HCT116 (cell line): Measurements from ENCODE around the gene ACAD9. TPM values are rescaled to one million over a fixed set of nuclear protein-coding genes. Genes with fewer than 3 reads are reported as not detected.
"Not testable (repeated sequence)": the region's sequence is repeated elsewhere in the genome, so short reads cannot be mapped to it uniquely, and the experiment has no call there.

Source experiments
- ATAC-seq: fragments of 200-7000 bp; cut with Tn5 transposase; 2 replicates; pipeline ENCODE4 v1.9.1; 2020; ENCODE audit warnings: mild to moderate bottlenecking, moderate library complexity
- BruUV-seq: library from RNA; stranded (reverse); fragments of 400-500 nt; replicated peaks from 2 replicates; lab custom pipeline; 2021; lab: Mats Ljungman, UMichigan
- CTCF ChIA-PET: fragments of 300-600 bp; sonication (Branson Sonifier 250); formaldehyde crosslinking; loops from one replicate; lab custom pipeline; 2021; ENCODE audit warnings: antibody characterized with exemption; lab: Charles Lee
- POLR2A ChIA-PET: fragments of 300-600, 350-600 bp; sonication (Branson Sonifier 250); formaldehyde crosslinking; loops from one replicate; lab custom pipeline; 2021; ENCODE audit warnings: antibody characterized with exemption; lab: Charles Lee
- RAD21 ChIA-PET, 2 experiments: fragments of 300-600 bp; sonication (Branson Sonifier 250); formaldehyde crosslinking; loops; one replicate each; lab custom pipeline; 2023; ENCODE audit warnings: low total read pairs in 2 of 2; ENCODE audit not compliant: uncharacterized antibody in 2 of 2, unreplicated experiment in 2 of 2, low non-redundant PET in 1 of 2; lab: Charles Lee
- DNase-seq: peaks from one replicate; pipeline ENCODE4 v3.0.0-alpha.2; 2010; ENCODE audit warnings: low read depth, low spot score
- H2AFZ ChIP-seq: fragments of 200-600 bp; shearing (Covaris generic), sonication (generic); 2 replicates; pipeline ENCODE4 v1.6.1; 2017; ENCODE audit warnings: low read depth, mixed run types, mixed read lengths, antibody characterized with exemption, low read length; ENCODE audit not compliant: poor library complexity, severe bottlenecking
- H3K27ac ChIP-seq: 2 replicates; pipeline ENCODE4 v1.5.1; 2012; ENCODE audit warnings: low read depth, low read length
- H3K27me3 ChIP-seq: fragments of 200-600 bp; sonication (generic); 2 replicates; pipeline ENCODE4 v1.6.1; 2016; ENCODE audit warnings: mixed run types, low read length, mixed read lengths; ENCODE audit not compliant: insufficient read depth
- H3K36me3 ChIP-seq, 2 experiments: fragments of 200-500 bp in 1 of 2; fragments of 200-600 bp in 1 of 2; sonication (Bioruptor generic) in 1 of 2; sonication (generic) in 1 of 2; 2 replicates each; pipeline versions ENCODE4 v1.5.1 to v1.6.1; 2014 to 2016; ENCODE audit warnings: low read length in 2 of 2, inconsistent platforms in 1 of 2, mixed read lengths in 1 of 2, mixed run types in 1 of 2; ENCODE audit not compliant: insufficient read depth in 2 of 2, control insufficient read depth in 1 of 2
- H3K4me1 ChIP-seq, 2 experiments: fragments of 200-600 bp in 1 of 2; sonication (generic) in 1 of 2; 2 replicates each; pipeline versions ENCODE4 v1.5.1 to v1.6.1; 2012 to 2017; ENCODE audit warnings: low read length in 2 of 2, inconsistent platforms in 1 of 2, mild to moderate bottlenecking in 1 of 2, mixed read lengths in 1 of 2, mixed run types in 1 of 2, moderate library complexity in 1 of 2; ENCODE audit not compliant: insufficient read depth in 2 of 2, control insufficient read depth in 1 of 2
- H3K4me2 ChIP-seq: fragments of 200-600 bp; sonication (generic); 2 replicates; pipeline ENCODE4 v1.6.1; 2017; ENCODE audit warnings: mixed run types, low read length, mixed read lengths
- H3K4me3 ChIP-seq, 2 experiments: fragments of 200-600 bp in 1 of 2; sonication (generic) in 1 of 2; replicated peaks in 1 of 2; 2 replicates each; pipeline ENCODE4 v1.5.1; 2011 to 2016; ENCODE audit warnings: low read length in 2 of 2, control low read depth in 1 of 2, low read depth in 1 of 2, mild to moderate bottlenecking in 1 of 2, mixed read lengths in 1 of 2, mixed run types in 1 of 2
- H3K79me2 ChIP-seq: fragments of 200-600 bp; sonication (generic); 2 replicates; pipeline ENCODE4 v1.6.1; 2017; ENCODE audit warnings: mild to moderate bottlenecking, mixed run types, low read length, moderate library complexity, mixed read lengths; ENCODE audit not compliant: insufficient read depth
- H3K9ac ChIP-seq: fragments of 200-600 bp; sonication (generic); 2 replicates; pipeline ENCODE4 v1.6.1; 2016; ENCODE audit warnings: low read length, mixed read lengths
- H3K9me2 ChIP-seq: fragments of 200-600 bp; sonication (generic), shearing (Covaris generic); 2 replicates; pipeline ENCODE4 v1.6.1; 2017; ENCODE audit warnings: mixed run types, mild to moderate bottlenecking, moderate library complexity; ENCODE audit not compliant: insufficient read depth
- H3K9me3 ChIP-seq, 2 experiments: fragments of 200-500 bp in 1 of 2; fragments of 200-600 bp in 1 of 2; sonication (Bioruptor generic) in 1 of 2; sonication (generic) in 1 of 2; 2 replicates each; pipeline ENCODE4 v1.6.1; 2014 to 2017; ENCODE audit warnings: low read length in 2 of 2, mixed read lengths in 2 of 2, inconsistent platforms in 1 of 2, low read depth in 1 of 2, mild to moderate bottlenecking in 1 of 2, mixed run types in 1 of 2, moderate library complexity in 1 of 2; ENCODE audit not compliant: control insufficient read depth in 1 of 2, insufficient read depth in 1 of 2
- H4K20me1 ChIP-seq: fragments of 200-600 bp; sonication (generic), shearing (Covaris generic); 2 replicates; pipeline ENCODE4 v1.6.1; 2017; ENCODE audit warnings: mixed run types, mild to moderate bottlenecking, moderate library complexity; ENCODE audit not compliant: insufficient read depth
- SRF ChIP-seq: IDR thresholded peaks from 2 replicates; pipeline ENCODE4 v1.6.1; 2012; ENCODE audit warnings: low read depth
- intact Hi-C: fragments of 100-400 bp; cut with micrococcal nuclease; formaldehyde crosslinking; loops from 2 replicates; pipeline ENCODE4 v1.10.0; 2022
- total RNA-seq: library from RNA; stranded (reverse); gene quantifications from one replicate; pipeline ENCODE4 v1.2.1, GENCODE V29; 2021; ENCODE audit not compliant: unreplicated experiment

The ACAD9 gene
- total RNA-seq, 1 experiment from 2014 or later, result 55.8 TPM

DNA sequence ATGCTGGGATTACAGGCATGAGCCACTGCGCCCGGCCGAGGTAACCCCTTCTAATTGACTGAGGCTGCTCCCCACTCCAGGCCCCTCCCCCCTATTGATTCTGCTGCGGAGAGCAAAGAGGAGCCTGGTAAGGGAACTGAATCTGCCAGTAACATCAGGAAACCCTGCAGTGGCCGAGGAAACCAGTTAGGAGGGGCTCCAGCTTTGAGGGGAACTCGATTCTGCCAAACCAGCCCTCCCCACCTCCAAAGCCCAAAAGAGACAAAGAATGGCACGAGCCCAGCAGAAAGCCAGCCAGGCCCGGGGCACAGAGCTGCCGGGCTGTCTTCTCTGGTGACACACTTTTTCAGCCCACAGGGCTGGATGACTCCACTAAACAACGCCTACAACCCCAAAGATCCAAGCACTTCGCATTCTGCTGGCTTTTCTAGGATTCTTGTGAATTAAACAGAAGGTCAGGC, 15.0 kb upstream of the ACAD9 start:
- no TSS peak for BruUV-seq

DNA sequence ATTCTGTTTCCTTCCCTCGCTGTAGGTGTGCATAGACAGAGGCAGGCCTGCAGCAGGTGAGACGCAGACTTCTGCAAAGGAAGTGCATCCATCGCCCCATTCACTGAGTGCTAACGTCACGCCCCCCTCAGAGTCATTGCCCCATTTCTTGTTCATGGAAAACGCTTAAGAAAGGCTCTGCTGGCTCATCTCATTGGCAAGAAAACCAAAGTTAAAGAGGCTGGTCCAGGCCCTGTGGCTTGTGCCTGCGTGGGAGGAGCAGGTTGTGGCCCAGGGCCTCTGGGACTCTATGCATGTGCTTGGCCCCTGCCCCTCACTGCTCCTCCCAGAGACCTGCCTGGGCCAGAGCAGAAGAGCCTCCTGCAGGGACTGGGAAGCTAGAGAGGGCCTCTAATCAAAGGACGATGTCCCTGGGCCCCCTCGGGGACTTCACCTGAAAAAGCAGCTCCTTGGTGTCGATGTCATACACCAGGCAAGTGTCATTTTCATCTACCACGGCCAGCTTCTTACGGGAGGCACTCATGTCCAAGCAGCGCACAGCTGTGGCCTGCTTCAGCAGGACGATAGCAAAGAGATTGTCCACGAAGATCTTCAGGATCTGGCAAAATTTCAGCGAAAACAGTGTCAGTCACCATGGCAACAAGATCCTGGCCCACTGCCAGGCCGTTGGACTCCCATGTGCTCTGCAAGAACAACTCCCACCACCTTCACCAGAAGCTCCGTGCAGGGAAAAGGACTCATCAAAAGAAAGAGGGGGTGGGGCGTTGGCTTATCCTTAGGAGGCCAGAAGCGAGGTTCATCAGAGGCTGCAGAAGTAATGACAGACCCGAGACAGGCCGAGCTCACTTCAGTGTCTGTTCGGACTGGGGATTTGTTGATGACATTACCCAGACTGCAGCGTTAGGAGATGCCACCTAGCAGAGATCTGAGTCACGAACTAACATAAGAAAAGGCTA, 14.3 kb upstream of the ACAD9 start:
- H3K9me3 ChIP-seq, H2AFZ ChIP-seq, H3K4me1 ChIP-seq, ATAC-seq, BruUV-seq, H3K36me3 ChIP-seq, H3K27me3 ChIP-seq, H3K9me2 ChIP-seq, H3K79me2 ChIP-seq, DNase-seq, H3K9ac ChIP-seq, H3K4me3 ChIP-seq, intact Hi-C loops, RAD21 ChIA-PET, H3K27ac ChIP-seq, H3K4me2 ChIP-seq, H4K20me1 ChIP-seq, POLR2A ChIA-PET: not testable (repeated sequence)
- CTCF ChIA-PET, result interaction anchor here (1.3 kb wide), 1 partner anchor 10 kb away, joined by 3 read pairs; no protein-coding TSS in a partner anchor

More for the DNA sequence above, 15.0 kb upstream of the ACAD9 start:
- H3K9me2 ChIP-seq, result no peaks in the 10 kb centered on the region
- no peaks in the 10 kb centered on the region for H3K79me2 ChIP-seq
- POLR2A ChIA-PET, result no interaction called here
- no peak for TF ChIP-seq SRF
- no peak overlapping the region for H3K27ac ChIP-seq
- DNase-seq (no peak), ATAC-seq (no peak)
- no peak overlapping the region for H2AFZ ChIP-seq
- no peak overlapping the region for H3K4me2 ChIP-seq
- peaks cover 7 to 9% of the 10 kb centered on the region in 2 experiments; a peak in 3 of 4 replicates for H3K9me3 ChIP-seq
- H3K4me1 ChIP-seq, result no peaks in the 10 kb centered on the region
- no peaks in the 10 kb centered on the region for H4K20me1 ChIP-seq
- H3K9ac ChIP-seq, result no peak overlapping the region
- no peaks in the 10 kb centered on the region for H3K27me3 ChIP-seq
- intact Hi-C loops, result no loop called here
- H3K4me3 ChIP-seq, result no peak overlapping the region
- no peaks in the 10 kb centered on the region for H3K36me3 ChIP-seq
- RAD21 ChIA-PET, result no interaction called here
- CTCF ChIA-PET, result no interaction called here
